ENCODE data around the gene ITIH1.

The ITIH1 gene

DNA sequence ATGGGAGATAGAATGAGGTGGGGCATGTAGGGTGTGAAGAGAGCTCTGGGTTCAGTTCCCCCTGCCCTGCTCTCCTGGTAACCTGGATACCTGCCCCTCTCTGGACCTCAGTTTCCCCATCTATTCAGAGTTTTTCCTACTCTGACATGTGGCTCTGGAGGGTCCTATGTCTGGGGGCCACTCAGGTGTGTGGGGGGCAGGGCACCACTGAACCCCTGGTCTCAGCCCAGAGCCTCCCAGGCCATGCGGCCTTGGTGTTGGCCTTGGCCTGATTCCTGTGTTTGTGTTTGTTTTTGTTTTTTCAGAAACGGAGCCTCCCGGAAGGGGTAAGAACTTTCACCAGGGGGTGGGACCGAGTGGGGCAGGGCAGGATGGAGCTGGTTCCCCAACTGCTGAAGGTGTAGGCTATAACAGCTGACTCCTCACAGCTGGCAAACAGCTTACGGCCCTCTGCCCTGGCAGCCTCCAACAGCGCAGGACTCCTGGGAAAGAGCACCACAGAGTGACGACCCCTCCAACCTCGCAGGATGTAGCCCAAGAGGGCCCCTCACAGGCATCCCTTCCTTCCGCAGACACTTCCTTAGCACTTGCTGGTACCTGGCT is 18.0 kb downstream of the ITIH1 start:
- H3K4me3 ChIP-seq (ENCODE audit: low read length): no peak overlapping the region
- no peak for DNase-seq (ENCODE audit: low read depth)
- TF ChIP-seq, protein P1, sequence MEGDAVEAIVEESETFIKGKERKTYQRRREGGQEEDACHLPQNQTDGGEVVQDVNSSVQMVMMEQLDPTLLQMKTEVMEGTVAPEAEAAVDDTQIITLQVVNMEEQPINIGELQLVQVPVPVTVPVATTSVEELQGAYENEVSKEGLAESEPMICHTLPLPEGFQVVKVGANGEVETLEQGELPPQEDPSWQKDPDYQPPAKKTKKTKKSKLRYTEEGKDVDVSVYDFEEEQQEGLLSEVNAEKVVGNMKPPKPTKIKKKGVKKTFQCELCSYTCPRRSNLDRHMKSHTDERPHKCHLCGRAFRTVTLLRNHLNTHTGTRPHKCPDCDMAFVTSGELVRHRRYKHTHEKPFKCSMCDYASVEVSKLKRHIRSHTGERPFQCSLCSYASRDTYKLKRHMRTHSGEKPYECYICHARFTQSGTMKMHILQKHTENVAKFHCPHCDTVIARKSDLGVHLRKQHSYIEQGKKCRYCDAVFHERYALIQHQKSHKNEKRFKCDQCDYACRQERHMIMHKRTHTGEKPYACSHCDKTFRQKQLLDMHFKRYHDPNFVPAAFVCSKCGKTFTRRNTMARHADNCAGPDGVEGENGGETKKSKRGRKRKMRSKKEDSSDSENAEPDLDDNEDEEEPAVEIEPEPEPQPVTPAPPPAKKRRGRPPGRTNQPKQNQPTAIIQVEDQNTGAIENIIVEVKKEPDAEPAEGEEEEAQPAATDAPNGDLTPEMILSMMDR (conservative IDR thresholded peaks at IDR 0.05; ENCODE audit: low read depth, low read length): no peak

DNA sequence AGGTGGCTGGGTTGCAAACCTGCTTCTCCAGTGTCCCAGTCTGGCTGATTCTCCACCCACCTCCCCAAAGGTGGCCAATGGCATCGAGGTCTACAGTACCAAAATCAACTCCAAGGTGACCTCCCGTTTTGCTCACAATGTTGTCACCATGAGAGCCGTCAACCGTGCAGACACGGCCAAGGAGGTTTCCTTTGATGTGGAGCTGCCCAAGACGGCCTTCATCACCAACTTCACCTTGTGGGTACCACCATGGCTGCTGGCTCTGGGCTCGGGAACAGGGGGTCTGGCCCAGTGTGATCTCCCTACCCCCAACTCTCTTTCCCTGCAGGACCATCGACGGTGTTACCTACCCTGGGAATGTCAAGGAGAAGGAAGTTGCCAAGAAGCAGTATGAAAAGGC is 19.0 kb downstream of the ITIH1 start:
- DNase-seq (ENCODE audit: low read depth): no peak
- H3K4me3 ChIP-seq (ENCODE audit: low read length): no peak overlapping the region

DNA sequence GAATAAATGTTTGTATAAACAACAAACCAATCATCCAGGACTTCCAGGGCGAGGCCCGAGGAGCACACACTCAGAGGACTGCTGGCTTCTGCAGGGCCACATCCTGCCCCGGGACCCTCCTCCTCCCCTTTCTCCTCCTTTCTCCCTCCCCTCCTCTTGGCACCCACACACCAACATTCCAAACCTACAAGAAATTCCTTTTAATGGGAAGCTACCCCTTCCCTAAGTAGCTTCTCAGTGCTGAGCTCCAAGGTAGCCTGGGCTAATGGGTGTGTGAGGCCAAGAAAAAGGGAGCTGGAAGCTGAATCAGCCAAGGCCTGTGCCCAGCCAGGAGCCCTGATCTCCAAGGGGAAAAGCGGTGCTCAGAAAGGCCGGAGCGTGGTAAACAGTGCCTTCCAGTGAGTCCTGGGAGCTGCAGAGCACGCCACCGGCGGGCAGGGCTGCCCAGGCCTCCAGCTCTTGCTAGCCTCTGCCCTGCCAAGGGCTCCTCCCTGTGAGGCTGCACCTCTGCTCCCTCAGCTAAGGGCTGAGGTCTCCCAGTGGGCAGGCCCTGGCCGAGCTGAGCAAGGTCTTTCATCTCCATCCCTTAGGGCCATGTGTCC is 21.1 kb downstream of the ITIH1 start:
- H3K4me3 ChIP-seq (ENCODE audit: low read length): no peak overlapping the region
- TF ChIP-seq, protein P1 (conservative IDR thresholded peaks at IDR 0.05; ENCODE audit: low read depth, low read length): no peak
- DNase-seq (ENCODE audit: low read depth): no peak

More for the DNA sequence above, 19.0 kb downstream of the ITIH1 start:
- TF ChIP-seq, protein P1 (conservative IDR thresholded peaks at IDR 0.05; ENCODE audit: low read depth, low read length): no peak

DNA sequence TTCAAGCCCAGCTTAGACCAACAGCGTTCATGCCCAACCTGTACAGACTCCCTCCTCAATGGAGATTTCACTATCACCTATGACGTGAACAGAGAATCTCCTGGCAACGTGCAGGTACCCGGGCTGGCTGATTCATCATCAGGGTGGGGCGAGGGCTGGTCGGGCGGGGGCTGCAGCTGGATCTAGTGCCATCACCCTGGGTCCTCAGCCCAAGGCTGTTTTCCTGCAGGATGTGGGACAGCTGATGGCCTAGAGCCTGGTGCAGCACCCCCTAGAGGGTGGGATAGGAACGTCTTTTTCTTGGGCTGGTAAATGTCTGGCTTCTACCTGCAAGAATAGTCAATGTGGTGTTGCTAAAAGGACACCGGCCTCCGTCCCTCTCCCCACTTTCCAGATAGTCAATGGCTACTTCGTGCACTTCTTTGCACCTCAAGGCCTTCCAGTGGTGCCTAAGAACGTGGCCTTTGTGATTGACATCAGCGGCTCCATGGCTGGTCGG is 21.6 kb downstream of the ITIH1 start:
- TF ChIP-seq, protein P1 (conservative IDR thresholded peaks at IDR 0.05; ENCODE audit: low read depth, low read length): peak; percentile 63
- H3K4me3 ChIP-seq (ENCODE audit: low read length): no peak overlapping the region
- no peak for DNase-seq (ENCODE audit: low read depth)

DNA sequence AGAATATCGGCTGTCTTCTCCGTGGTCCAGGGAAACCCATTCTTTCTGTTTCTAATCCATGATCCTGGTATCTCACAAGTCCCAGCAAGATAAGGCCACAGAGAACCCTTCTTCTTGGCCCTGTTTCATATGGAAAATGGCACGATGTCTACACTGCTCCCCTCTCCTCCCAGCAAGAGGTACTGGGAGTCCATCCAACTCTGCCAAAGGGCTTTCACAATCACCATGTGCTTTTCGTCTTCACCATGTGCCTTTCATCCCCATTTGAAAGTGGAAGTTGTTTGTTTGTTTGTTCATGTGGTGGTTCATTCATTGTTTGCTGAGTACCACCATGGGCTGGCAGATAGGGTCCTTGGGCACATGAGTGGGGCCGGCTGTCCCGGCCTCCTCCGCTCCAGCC is 22.7 kb downstream of the ITIH1 start:
- no peak overlapping the region for H3K4me3 ChIP-seq (ENCODE audit: low read length)
- TF ChIP-seq, protein P1 (conservative IDR thresholded peaks at IDR 0.05; ENCODE audit: low read depth, low read length): no peak
- DNase-seq (ENCODE audit: low read depth): no peak

DNA sequence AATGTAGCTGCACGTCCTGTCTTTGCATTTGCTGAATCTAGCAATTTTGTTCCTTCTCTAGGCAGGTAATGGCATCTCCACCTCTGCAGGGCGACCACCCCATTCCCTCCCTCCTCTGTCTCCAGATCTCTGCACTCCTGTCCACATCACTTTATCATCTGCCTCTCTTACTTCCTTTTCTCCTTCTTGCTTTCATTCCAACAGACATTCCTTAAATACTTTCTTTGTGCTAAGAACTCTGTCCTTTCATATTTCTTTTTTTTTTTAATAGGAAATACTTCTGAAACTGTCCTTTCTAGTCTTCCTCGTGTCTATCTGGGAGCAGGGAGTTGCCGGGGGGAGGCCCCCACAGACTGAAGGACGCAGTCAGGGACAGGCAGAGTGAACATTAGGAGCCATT is 24.4 kb downstream of the ITIH1 start:
- TF ChIP-seq, protein P1 (conservative IDR thresholded peaks at IDR 0.05; ENCODE audit: low read depth, low read length): no peak
- no peak overlapping the region for H3K4me3 ChIP-seq (ENCODE audit: low read length)
- DNase-seq (ENCODE audit: low read depth): no peak
